Astrocyte (in vitro differentiated cells and primary cell): ENCODE data around the gene NTM. TPM values are rescaled to one million over a fixed set of nuclear protein-coding genes. Genes with fewer than 3 reads are reported as not detected.

ENCODE experiments used
- DNase-seq: peaks from one replicate; pipeline ENCODE4 v3.0.0-alpha.2; 2010; ENCODE audit warnings: low read depth
- FAIRE-seq: peaks from 2 replicates; lab custom pipeline; 2011; peaks lifted over from hg19 to GRCh38; lab: Jason Lieb, UNC
- H2AFZ ChIP-seq: 2 replicates; pipeline ENCODE4 v1.6.0; 2012; ENCODE audit warnings: low read depth, low read length, inconsistent platforms
- H3K27ac ChIP-seq: 2 replicates; pipeline ENCODE4 v1.5.1; 2011; ENCODE audit warnings: low read depth, low read length, inconsistent platforms
- H3K27me3 ChIP-seq: 2 replicates; pipeline ENCODE4 v1.6.0; 2011; ENCODE audit warnings: low read length, inconsistent platforms; ENCODE audit not compliant: insufficient read depth
- H3K36me3 ChIP-seq: 2 replicates; pipeline ENCODE4 v1.5.1; 2011; ENCODE audit warnings: low read length, inconsistent platforms; ENCODE audit not compliant: insufficient read depth
- H3K4me1 ChIP-seq: 2 replicates; pipeline ENCODE4 v1.5.1; 2011; ENCODE audit warnings: low read length, inconsistent platforms; ENCODE audit not compliant: insufficient read depth
- H3K4me2 ChIP-seq: 2 replicates; pipeline ENCODE4 v1.6.0; 2012; ENCODE audit warnings: low read length, inconsistent platforms
- H3K4me3 ChIP-seq: 2 replicates; pipeline ENCODE4 v1.5.1; 2011; ENCODE audit warnings: low read depth, mild to moderate bottlenecking, low read length, inconsistent platforms; ENCODE audit not compliant: insufficient read depth
- H3K79me2 ChIP-seq: 2 replicates; pipeline ENCODE4 v1.6.0; 2012; ENCODE audit warnings: mild to moderate bottlenecking, low read length, inconsistent platforms; ENCODE audit not compliant: insufficient read depth
- H3K9ac ChIP-seq: 2 replicates; pipeline ENCODE4 v1.6.0; 2012; ENCODE audit warnings: mild to moderate bottlenecking, low read length, inconsistent platforms
- H3K9me3 ChIP-seq: 2 replicates; pipeline ENCODE4 v1.5.1; 2012; ENCODE audit warnings: low read depth, mild to moderate bottlenecking, low read length, inconsistent platforms; ENCODE audit not compliant: insufficient read depth
- H4K20me1 ChIP-seq: 2 replicates; pipeline ENCODE4 v1.6.0; 2012; ENCODE audit warnings: low read length, inconsistent platforms; ENCODE audit not compliant: insufficient read depth
- H3K27ac Mint-ChIP-seq: one replicate; pipeline ENCODE4 v1.8.0; 2021; ENCODE audit warnings: mild to moderate bottlenecking, mixed read lengths; ENCODE audit not compliant: unreplicated experiment
- H3K27me3 Mint-ChIP-seq: one replicate; pipeline ENCODE4 v1.8.0; 2021; ENCODE audit warnings: low read depth, mixed read lengths; ENCODE audit not compliant: unreplicated experiment
- H3K36me3 Mint-ChIP-seq: one replicate; pipeline ENCODE4 v1.8.0; 2021; ENCODE audit warnings: low read depth, mixed read lengths; ENCODE audit not compliant: unreplicated experiment
- H3K4me1 Mint-ChIP-seq: one replicate; pipeline ENCODE4 v1.8.0; 2021; ENCODE audit warnings: low read depth, mixed read lengths; ENCODE audit not compliant: unreplicated experiment
- H3K4me3 Mint-ChIP-seq: one replicate; pipeline ENCODE4 v1.8.0; 2021; ENCODE audit warnings: mild to moderate bottlenecking, moderate library complexity, mixed read lengths; ENCODE audit not compliant: unreplicated experiment
- H3K9me3 Mint-ChIP-seq: one replicate; pipeline ENCODE4 v1.8.0; 2021; ENCODE audit warnings: mild to moderate bottlenecking, mixed read lengths; ENCODE audit not compliant: unreplicated experiment
- CTCF ChIP-seq: IDR thresholded peaks from 2 replicates; pipeline ENCODE4 v1.5.1; 2011; ENCODE audit warnings: low read depth, mild to moderate bottlenecking, inconsistent platforms, low read length, moderate library complexity; ENCODE audit not compliant: insufficient read depth
- EZH2 ChIP-seq: IDR thresholded peaks from 2 replicates; pipeline ENCODE4 v1.6.1; 2012; ENCODE audit warnings: mild to moderate bottlenecking, low read length, inconsistent platforms; ENCODE audit not compliant: insufficient read depth
- total RNA-seq: library from RNA; stranded (reverse); gene quantifications from 2 replicates; pipeline ENCODE4 v1.2.1, GENCODE V29; 2021

The NTM gene
- total RNA-seq, 1 donor from 2014 or later: 98.2 TPM

GRCh38 chr11:131609337-131609736, 238.9 kb downstream of the NTM start:
- DNase-seq: peak; percentile 100
- Mint-ChIP-seq H3K4me1 (peaks cover 37% of the 10 kb centered on the region), H3K36me3 (no peaks in the 10 kb centered on the region), H3K27ac (peak overlapping the region; percentile 85), H3K9me3 (no peaks in the 10 kb centered on the region), H3K4me3 (peak overlapping the region; percentile 58), H3K27me3 (peaks cover 16% of the 10 kb centered on the region)
- Histone ChIP-seq H3K4me3 (no peak overlapping the region), H3K9ac (peak overlapping the region; percentile 71), H3K27ac (peak overlapping the region; percentile 91), H3K4me2 (peak overlapping the region; percentile 67), H3K9me3 (no peaks in the 10 kb centered on the region), H2AFZ (no peak overlapping the region), H4K20me1 (no peaks in the 10 kb centered on the region), H3K4me1 (peaks cover 31% of the 10 kb centered on the region), H3K36me3 (no peaks in the 10 kb centered on the region), H3K79me2 (no peaks in the 10 kb centered on the region), H3K27me3 (peaks cover 7% of the 10 kb centered on the region)
- peak; percentile 98 for FAIRE-seq
- TF ChIP-seq EZH2 (no peak), CTCF (no peak)

- Mint-ChIP-seq H3K4me1 (peaks cover 41% of the 10 kb centered on the region), H3K27me3 (peaks cover 18% of the 10 kb centered on the region), H3K9me3 (no peaks in the 10 kb centered on the region), H3K4me3 (peak overlapping the region; percentile 58), H3K36me3 (no peaks in the 10 kb centered on the region), H3K27ac (peak overlapping the region; percentile 85)
- peaks cover 7% of the 10 kb centered on the region for H3K27me3 ChIP-seq
- H3K27ac ChIP-seq: peak overlapping the region; percentile 91
- no peak for FAIRE-seq
- H3K36me3 ChIP-seq: no peaks in the 10 kb centered on the region
- no peak overlapping the region for H2AFZ ChIP-seq
- peaks cover 31% of the 10 kb centered on the region for H3K4me1 ChIP-seq
- no peak overlapping the region for H3K4me3 ChIP-seq
- H3K9ac ChIP-seq: peak overlapping the region; percentile 38
- H3K9me3 ChIP-seq: no peaks in the 10 kb centered on the region
- no peaks in the 10 kb centered on the region for H3K79me2 ChIP-seq
- no peaks in the 10 kb centered on the region for H4K20me1 ChIP-seq
- TF ChIP-seq EZH2: no peak
- no peak for TF ChIP-seq CTCF
- DNase-seq: peak; percentile 71
- H3K4me2 ChIP-seq: peak overlapping the region; percentile 67
Observed at GRCh38 chr11:131609921-131610320, 239.5 kb downstream of the NTM start.

- FAIRE-seq: no peak
- Histone ChIP-seq H3K27me3 (peaks cover 7% of the 10 kb centered on the region), H3K36me3 (no peaks in the 10 kb centered on the region), H3K79me2 (no peaks in the 10 kb centered on the region), H3K27ac (no peak overlapping the region), H3K4me1 (peaks cover 34% of the 10 kb centered on the region), H3K9ac (no peak overlapping the region), H2AFZ (no peak overlapping the region), H3K4me2 (no peak overlapping the region), H3K4me3 (no peak overlapping the region), H3K9me3 (no peaks in the 10 kb centered on the region), H4K20me1 (no peaks in the 10 kb centered on the region)
- TF ChIP-seq EZH2 (no peak), CTCF (no peak)
- Mint-ChIP-seq H3K4me3 (no peak overlapping the region), H3K27me3 (peaks cover 19% of the 10 kb centered on the region), H3K9me3 (no peaks in the 10 kb centered on the region), H3K27ac (no peak overlapping the region), H3K36me3 (no peaks in the 10 kb centered on the region), H3K4me1 (peaks cover 38% of the 10 kb centered on the region)
- DNase-seq: no peak
Observed at GRCh38 chr11:131611322-131611721, 240.9 kb downstream of the NTM start.
